HG02759 (cell line): ENCODE measurements around the gene SLAMF8.
A peak's percentile ranks its signal among the peaks of the same experiment; 100 is the strongest.

Experiments used
- ATAC-seq: cut with Tn5 transposase; IDR thresholded peaks from one replicate; pipeline ENCODE4 v1.9.1; 2021; ENCODE audit warnings: mild to moderate bottlenecking, moderate library complexity; ENCODE audit not compliant: unreplicated experiment

Gene SLAMF8

DNA sequence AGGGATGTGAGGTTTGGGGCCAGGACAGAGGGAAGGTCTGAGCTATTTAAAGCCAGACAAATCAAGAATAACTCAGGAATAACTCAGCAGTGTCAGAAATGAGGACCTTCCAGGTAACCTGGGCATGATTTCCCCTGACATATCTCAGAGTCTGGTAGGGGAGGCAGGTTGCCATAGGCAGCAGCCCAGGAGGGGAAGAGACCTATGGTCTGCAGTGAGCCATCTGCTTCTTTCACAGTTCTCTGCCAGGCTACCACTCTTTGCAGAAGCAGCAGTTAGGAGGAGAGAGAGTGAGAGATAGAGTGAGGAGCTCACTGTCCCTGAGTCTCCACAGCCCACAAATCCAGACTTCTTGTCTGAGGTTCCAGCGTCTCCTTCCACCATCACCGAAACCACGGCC, 42.1 kb downstream of the SLAMF8 start:
- no peak for ATAC-seq

DNA sequence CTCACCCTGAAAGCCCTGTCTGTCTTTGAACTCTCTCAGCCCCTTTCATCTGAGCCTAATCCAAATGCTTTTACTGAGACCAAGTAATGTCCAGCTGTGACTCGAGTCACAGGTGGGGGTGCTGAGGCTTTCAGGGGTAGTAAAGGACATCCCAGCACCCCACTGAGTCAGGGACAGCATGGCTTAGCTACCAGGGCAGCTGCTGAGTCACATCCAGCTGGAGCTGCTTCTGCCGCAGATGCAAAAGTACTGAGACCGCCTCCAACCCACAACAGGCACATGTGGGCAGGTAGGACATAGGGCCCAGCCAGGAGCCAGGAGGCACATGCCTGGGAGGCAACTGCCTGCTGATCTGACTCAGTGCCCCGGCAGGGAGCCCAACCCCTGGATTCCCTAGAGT, 42.5 kb downstream of the SLAMF8 start:
- peak; percentile 50 for ATAC-seq

DNA sequence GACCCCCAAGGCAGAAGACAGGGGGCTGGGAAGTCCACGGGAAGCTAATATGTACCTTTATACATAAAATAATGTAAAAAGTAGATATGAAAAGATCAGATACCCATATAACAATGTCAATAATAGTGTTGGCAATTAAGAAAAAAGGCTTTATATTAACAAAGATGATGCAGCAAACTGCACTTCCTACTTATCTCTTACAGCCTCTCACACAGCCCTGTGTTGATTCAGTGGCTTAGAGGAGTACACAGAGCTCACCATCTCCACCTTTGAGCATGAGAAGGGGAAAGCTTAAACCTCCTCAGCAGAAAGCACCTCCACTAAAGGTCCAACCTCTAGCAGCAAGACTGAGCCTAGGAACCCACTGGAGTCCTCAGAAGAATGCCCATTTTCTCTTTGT, 42.9 kb downstream of the SLAMF8 start:
- ATAC-seq: no peak

DNA sequence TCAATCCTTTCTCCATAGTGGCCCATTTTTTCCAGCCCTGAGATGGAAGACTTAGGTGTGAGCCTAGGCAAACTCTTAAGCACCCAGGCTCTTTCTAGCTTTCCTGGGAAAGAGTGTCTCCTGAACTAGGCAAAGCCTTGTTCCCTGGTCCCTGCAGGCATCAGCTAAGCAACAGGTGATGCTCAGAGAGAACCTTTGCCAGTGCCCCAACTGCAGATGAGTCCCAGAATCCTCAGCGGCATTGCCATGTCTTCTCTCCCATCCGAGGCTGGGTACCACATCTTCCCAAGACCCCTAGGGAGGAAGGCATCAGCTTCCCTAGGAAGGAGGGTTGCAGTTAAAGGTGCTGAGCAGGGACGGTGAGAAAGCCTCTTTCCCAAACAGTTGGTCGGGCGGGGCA, 44.0 kb downstream of the SLAMF8 start:
- ATAC-seq: no peak

DNA sequence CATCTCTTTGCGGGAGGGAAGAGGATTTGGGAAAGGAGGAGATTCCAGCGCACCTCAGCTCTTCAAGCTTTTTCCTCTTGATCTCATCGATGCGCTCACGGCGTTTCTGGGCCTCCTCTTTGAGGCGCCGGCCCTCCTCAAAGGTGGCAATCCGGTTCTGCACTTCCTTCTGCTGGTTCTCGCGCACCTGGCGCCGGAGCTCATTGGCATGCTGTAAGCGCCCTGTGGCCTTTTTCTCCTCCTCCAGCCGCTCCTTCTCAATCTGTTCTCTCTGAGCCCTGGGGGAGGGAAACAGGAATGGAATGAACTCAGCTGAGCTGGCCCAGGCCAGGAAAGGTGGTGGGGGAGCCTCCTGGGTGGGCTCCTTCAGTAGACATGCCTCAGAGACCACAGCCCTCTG, 46.2 kb downstream of the SLAMF8 start:
- no peak for ATAC-seq

DNA sequence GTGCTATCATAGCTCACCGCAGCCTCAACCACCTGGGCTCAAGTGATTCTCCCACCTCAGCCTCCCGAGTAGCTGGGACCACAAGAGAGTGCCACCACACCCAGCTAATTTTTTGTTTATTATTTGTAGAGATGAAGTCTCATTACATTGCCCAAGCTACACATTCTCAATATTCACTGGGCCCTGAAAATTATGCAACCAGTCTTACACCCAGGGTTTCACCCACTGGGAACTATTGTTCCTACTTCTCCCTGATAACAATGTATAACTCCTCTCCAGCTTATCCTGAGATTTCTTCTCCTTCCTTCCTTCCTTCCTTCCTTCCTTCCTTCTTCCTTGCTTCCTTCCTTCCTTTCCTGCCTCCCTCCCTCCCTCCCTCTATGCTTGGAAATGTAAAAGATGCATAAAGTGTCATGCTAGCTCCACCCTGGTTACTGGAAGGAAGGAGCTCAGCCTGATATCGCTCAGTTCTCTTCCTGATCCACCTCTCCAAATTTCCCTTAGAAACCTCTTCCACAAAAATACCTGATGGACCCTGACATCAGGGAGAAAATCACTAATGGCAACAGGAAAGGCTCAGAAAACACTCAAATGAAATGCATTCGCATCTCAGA, 47.0 kb downstream of the SLAMF8 start:
- no peak for ATAC-seq

DNA sequence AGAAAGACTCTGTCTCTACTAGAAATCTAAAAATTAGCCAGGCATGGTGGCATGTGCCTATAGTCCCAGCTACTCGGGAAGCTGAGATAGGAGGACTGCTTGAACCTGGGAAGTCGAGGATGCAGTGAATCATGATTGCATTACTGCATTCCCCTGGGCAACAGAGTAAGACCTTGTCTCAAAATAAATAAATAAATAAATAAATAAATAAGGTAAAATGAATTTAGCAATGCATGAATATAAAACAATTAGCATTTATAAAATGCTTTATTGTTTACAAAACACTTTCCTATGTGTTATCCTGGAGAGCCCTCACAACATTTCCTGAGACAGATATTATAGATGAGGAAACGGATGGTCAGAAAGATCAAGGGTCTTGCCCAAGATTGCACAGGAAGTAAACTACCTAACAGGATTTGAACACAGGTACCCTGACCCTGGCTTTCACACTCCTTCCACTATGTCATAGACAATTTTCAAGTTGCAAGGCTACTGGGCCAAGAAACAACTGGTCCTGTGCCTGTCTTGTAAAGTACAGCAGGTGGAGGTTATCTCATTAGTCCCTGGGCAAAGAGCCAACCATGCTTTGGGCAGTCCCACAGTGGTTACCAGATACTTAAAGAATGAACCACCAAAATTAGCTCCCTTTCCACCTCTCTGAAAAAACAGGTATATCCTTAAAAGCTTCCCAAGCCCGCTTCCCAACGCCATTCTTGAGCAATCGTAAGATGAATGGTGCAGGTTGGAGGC, 51.2 kb downstream of the SLAMF8 start:
- no peak for ATAC-seq

DNA sequence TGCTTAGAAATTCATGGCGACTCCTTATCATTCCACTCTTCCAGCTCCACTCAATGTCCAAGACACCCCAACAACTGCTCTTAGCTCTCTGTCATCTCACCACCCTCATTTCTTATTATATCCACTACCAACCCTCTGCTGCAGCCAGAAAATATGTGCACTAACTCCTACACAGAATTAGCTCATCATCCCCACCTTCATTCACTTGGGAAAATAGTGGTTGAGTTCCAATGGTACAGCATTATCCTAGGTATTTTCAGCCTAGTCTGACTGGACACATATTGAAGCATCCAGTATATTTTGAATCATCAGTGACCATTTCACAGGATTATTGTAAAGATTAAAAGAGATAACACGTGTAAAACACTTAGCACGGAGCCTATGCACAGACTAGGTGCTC, 52.5 kb downstream of the SLAMF8 start:
- no peak for ATAC-seq

DNA sequence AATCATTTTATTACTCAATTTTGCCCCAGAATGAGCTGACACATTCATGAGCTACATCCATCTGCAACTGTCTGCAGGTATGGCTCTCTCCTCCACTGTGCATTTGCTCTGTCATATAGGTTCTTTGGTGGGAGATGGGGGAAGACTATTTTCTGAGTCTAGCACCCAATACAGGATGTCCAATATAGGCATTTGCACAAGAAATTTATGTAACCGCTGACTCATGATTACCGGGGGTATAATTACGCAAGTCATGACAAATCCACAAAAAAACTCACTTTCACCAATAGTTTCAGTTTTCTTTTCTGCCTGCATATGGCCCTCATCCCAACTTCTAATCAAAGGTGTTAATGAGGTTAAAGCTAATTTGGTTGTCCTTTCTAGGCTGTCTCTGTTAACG, 53.3 kb downstream of the SLAMF8 start:
- ATAC-seq: no peak

DNA sequence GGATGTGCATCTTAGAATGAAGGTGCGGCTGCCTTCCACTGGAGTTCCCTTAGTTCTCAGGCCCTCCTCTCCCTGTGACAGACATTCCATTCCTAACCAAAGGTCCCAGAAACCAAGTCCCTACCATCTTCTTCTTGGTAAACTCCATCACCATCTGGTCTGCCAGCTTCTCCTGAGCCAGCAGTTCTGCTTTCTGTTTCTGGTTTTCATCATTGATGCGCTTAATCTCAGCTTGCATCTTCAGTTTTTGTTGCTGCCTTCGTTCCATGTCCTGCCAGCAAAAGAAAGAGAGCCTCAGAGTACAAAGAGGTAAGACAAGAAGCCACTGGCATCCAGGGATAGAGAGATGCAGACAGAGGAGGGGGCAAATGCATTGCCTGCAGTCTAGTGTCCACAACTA, 53.8 kb downstream of the SLAMF8 start:
- ATAC-seq: no peak

DNA sequence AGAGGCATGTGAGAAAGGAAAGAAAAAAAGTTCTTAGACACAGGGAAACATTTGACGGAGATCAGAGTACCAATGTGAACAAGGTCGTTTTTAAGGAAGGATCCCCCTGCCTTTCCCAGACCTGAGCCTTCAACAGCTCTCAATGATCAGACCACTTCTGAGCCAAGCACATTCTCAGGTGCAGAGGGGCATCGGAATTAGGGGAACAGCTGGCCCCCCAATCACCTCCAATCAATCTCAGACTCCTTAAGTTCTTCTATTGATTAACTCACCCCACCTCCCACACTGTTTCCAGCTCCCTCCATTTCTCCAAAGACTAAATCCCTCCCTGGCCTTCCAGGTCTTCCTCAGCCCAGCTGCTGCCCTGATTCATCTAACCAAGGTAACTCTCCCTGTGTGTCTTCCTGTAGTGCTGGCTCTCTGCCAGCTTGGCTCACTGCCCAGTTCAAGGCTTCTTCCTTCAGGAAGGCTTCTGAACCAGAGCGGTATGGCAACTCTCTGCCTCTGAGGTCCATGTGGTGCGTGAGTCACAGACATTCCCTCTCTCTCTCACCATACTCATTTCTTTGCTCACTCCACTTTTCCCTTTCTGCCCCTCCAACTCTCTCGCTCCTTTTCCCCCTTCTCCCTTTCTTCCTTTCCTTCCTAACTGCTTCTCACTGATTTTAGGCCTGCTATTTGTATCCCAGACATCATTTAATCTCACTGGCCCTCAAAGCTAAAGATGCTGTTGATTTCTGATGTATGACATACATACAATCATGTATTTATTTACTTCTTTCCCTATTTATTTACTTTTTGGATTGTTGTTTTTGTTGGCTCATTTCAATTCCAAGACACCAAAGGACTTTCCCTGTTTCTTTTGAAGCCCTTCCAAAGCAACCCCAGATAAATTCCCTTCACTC, 55.2 kb downstream of the SLAMF8 start:
- ATAC-seq: no peak

DNA sequence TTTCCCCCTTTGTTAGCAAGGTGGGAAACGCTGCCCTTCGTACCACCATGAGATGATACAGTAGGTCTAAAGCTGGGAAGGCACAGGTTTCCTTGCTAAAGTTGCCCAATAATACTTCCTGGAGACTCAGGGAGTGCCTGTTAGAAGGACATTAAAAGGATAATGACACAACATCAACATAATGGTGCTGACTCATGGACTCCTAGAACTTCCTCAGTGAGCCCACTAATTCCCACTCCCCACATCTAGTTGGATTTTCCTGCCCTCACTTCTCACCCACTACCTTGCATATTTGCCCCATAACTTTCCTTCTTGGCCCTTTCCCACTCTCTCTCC, 55.8 kb downstream of the SLAMF8 start:
- no peak for ATAC-seq

DNA sequence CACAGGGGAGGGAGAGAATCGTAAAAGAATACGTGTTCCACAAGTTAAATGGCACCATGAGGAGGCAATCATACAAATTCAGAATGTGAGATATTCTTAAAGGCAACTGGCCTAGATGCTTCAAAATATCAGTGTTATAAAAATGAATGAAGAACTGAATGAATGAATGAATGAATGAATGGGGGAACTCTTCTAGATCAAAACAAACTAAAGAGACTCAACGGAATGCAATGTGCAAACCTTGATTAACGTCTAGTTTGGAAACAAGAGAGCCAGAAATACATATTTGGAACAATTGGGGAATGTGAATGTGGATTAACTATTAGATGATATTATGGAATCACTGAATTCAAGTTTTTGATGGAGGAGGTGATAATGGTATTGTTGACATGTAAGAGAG, 56.5 kb downstream of the SLAMF8 start:
- no peak for ATAC-seq

DNA sequence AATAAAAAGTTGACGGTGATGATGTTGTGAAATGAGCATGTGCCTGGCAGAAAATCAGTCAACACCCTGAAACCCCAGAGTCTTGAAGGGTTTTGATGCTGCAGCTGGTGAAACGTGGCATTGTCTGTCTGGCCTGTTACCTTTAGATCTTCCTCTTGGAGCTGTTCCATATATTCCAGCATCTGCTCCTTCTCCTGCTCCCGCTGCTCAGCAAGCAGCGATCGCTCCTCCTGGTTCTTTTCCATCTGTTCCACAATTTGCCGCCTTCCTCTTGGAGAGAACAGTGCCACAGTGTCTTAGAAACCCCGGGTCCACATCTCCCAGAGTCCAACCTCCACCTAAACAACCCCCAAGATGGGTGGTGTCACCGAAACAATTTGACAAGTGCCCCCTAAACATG, 57.6 kb downstream of the SLAMF8 start:
- ATAC-seq: no peak
